LNCaP clone FGC (cell line): ENCODE results near the gene LCN10.

Source experiments
- DNase-seq: peaks from one replicate; pipeline ENCODE4 v3.0.0-alpha.2; 2011; ENCODE audit warnings: low read depth
- H3K4me3 ChIP-seq: 2 replicates; pipeline ENCODE4 v1.5.1; 2011; ENCODE audit warnings: mild to moderate bottlenecking, low read depth, low read length, control low read depth
- TF ChIP-seq, protein P1 (sequence below): IDR thresholded peaks from 2 replicates; pipeline ENCODE4 v1.5.1; 2012; ENCODE audit warnings: mild to moderate bottlenecking; ENCODE audit not compliant: control insufficient read depth, insufficient read depth; ENCODE audit errors: extremely low read depth

LCN10 gene

GRCh38 chr9:136776947-136777346 lies 34.2 kb upstream of the LCN10 start:
- no peak overlapping the region for H3K4me3 ChIP-seq
- DNase-seq = no peak
- TF ChIP-seq, protein P1, sequence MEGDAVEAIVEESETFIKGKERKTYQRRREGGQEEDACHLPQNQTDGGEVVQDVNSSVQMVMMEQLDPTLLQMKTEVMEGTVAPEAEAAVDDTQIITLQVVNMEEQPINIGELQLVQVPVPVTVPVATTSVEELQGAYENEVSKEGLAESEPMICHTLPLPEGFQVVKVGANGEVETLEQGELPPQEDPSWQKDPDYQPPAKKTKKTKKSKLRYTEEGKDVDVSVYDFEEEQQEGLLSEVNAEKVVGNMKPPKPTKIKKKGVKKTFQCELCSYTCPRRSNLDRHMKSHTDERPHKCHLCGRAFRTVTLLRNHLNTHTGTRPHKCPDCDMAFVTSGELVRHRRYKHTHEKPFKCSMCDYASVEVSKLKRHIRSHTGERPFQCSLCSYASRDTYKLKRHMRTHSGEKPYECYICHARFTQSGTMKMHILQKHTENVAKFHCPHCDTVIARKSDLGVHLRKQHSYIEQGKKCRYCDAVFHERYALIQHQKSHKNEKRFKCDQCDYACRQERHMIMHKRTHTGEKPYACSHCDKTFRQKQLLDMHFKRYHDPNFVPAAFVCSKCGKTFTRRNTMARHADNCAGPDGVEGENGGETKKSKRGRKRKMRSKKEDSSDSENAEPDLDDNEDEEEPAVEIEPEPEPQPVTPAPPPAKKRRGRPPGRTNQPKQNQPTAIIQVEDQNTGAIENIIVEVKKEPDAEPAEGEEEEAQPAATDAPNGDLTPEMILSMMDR = no peak

DNA sequence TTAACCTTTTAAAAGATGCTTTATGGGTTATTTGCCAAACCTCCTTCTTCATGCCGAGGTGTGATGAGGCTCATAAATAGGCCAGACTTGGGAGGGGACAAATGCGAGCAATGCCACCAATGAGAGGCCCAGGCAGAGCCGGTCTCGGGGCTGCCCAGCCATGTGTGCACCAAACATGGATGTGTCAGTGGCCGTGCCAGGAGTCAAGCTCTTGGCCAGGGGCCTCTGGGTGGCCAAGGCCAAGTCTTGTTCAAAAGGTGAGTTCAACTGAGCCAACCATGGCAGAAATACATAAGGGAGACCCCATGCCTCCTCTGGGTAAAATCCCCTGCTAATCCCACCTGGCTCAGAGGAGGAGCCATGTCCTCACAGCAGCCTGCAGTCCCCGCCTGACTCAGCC lies 32.5 kb upstream of the LCN10 start:
- TF ChIP-seq, protein P1 = no peak
- DNase-seq = no peak
- H3K4me3 ChIP-seq = no peak overlapping the region

GRCh38 chr9:136774416-136775045 lies 31.8 kb upstream of the LCN10 start:
- TF ChIP-seq, protein P1 = no peak
- no peak overlapping the region for H3K4me3 ChIP-seq
- no peak for DNase-seq

- TF ChIP-seq, protein P1 = no peak
- no peak overlapping the region for H3K4me3 ChIP-seq
- no peak for DNase-seq
Measured at GRCh38 chr9:136773386-136774044, 30.8 kb upstream of the LCN10 start.

DNA sequence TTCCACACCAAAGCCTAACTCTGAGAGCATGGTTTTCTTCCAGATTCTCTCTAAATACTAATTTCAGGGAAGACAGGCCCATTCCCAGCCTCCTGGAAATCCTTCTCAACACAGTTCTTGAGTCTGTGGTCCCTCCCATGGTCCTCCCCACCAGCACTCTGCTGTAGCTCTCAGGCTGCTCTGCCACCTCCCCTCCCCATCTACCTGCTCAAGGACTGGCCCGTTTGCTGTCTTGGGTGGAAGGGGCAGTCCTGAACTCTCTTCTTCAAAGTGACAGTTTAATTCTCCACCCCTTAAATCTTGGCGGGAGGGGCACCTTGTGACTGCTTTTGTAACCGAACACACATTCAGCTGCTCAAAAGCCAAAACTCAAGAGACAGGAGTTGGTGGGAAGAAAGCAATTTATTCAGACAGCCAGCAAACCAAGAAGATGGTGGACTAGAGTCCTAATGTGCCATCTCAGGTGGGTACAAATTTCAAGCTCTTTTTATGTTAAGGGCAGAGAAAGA lies 29.2 kb upstream of the LCN10 start:
- no peak for DNase-seq
- TF ChIP-seq, protein P1 = no peak
- H3K4me3 ChIP-seq = no peak overlapping the region

GRCh38 chr9:136769710-136770191 lies 27.0 kb upstream of the LCN10 start:
- TF ChIP-seq, protein P1 = peak; percentile 93
- H3K4me3 ChIP-seq = peak overlapping the region; percentile 26; the same call in 1 of the 2 replicates
- DNase-seq = no peak
